HepG2 (cell line): ENCODE data around the gene NYAP2. TPM values are rescaled to one million over a fixed set of nuclear protein-coding genes. Genes with fewer than 3 reads are reported as not detected.

ENCODE experiments used
- ATAC-seq: fragments of 200-7000 bp; cut with Tn5 transposase; 3 replicates; pipeline ENCODE4 v1.9.1; 2020; ENCODE audit warnings: mild to moderate bottlenecking, moderate library complexity
- BruUV-seq: library from RNA; stranded (reverse); fragments of 400-500 nt; replicated peaks from 2 replicates; lab custom pipeline; 2021; lab: Mats Ljungman, UMichigan
- CTCF ChIA-PET: fragments of 300-600 bp; formaldehyde crosslinking; extraction: SDS; loops from one replicate; lab custom pipeline; 2021; ENCODE audit warnings: low total read pairs, inconsistent platforms, low intra/inter-chr PET ratio; lab: Yijun Ruan, JAX
- POLR2A ChIA-PET: fragments of 350-600 bp; sonication (Branson Sonifier 250); formaldehyde crosslinking; loops from one replicate; lab custom pipeline; 2020; ENCODE audit warnings: antibody characterized with exemption, inconsistent platforms; lab: Yijun Ruan, JAX
- DNase-seq: peaks from one replicate; pipeline ENCODE4 v3.0.0-alpha.2; 2015; ENCODE audit warnings: low spot score
- FAIRE-seq: peaks from 3 replicates; lab custom pipeline; 2011; peaks lifted over from hg19 to GRCh38; lab: Jason Lieb, UNC
- H2AFZ ChIP-seq: one replicate; pipeline ENCODE4 v1.6.1; 2011; ENCODE audit warnings: low read length, inconsistent platforms
- H3K27ac ChIP-seq: fragments of 300-600 bp; 3 replicates; pipeline ENCODE4 v1.8.0; 2011; ENCODE audit warnings: mixed run types, mild to moderate bottlenecking, mixed read lengths, low read length, inconsistent platforms; ENCODE audit not compliant: insufficient read depth; ENCODE audit errors: extremely low read length
- H3K27me3 ChIP-seq, 2 experiments: fragments of 200-600 bp in 1 of 2; 2 replicates in 1 of 2; 3 replicates in 1 of 2; pipeline versions ENCODE4 v1.6.0 to v1.8.0; 2011; ENCODE audit warnings: low read length in 2 of 2, mild to moderate bottlenecking in 2 of 2, moderate library complexity in 2 of 2, inconsistent platforms in 1 of 2; ENCODE audit not compliant: insufficient read depth in 2 of 2, control insufficient read depth in 1 of 2
- H3K36me3 ChIP-seq, 2 experiments: fragments of 200-600 bp in 1 of 2; replicated peaks in 1 of 2; 2 replicates in 1 of 2; 3 replicates in 1 of 2; pipeline versions ENCODE4 v1.5.1 to v1.8.0; 2011; ENCODE audit warnings: low read length in 2 of 2, inconsistent platforms in 1 of 2; ENCODE audit not compliant: insufficient read depth in 2 of 2, control insufficient read depth in 1 of 2
- H3K4me1 ChIP-seq: 2 replicates; pipeline ENCODE4 v1.5.1; 2012; ENCODE audit warnings: low read length, inconsistent platforms; ENCODE audit not compliant: insufficient read depth
- H3K4me2 ChIP-seq: 2 replicates; pipeline ENCODE4 v1.6.0; 2011; ENCODE audit warnings: low read depth, low read length, inconsistent platforms
- H3K4me3 ChIP-seq, 3 experiments: fragments of 200-600 bp in 1 of 3; sonication (generic), shearing (Covaris generic) in 1 of 3; replicated peaks in 1 of 3; 2 replicates each; pipeline ENCODE4 v1.5.1; 2011 to 2016; ENCODE audit warnings: low read length in 3 of 3, inconsistent platforms in 2 of 3, low read depth in 2 of 3, mild to moderate bottlenecking in 2 of 3, control low read depth in 1 of 3, mixed read lengths in 1 of 3; ENCODE audit not compliant: insufficient read depth in 1 of 3
- H3K79me2 ChIP-seq: one replicate; pipeline ENCODE4 v1.6.1; 2011; ENCODE audit warnings: low read length, inconsistent platforms; ENCODE audit not compliant: insufficient read depth
- H3K9ac ChIP-seq: 2 replicates; pipeline ENCODE4 v1.6.0; 2011; ENCODE audit warnings: mild to moderate bottlenecking, low read depth, low read length, inconsistent platforms; ENCODE audit not compliant: insufficient read depth
- H3K9me3 ChIP-seq: 2 replicates; pipeline ENCODE4 v1.5.1; 2012; ENCODE audit warnings: mild to moderate bottlenecking, low read length
- H4K20me1 ChIP-seq: 2 replicates; pipeline ENCODE4 v1.6.0; 2011; ENCODE audit warnings: inconsistent platforms, mild to moderate bottlenecking, low read length, moderate library complexity; ENCODE audit not compliant: insufficient read depth
- DR1 ChIP-seq: sonication (generic); formaldehyde crosslinking; IDR thresholded peaks from 2 replicates; pipeline ENCODE4 v1.8.0; 2021; ENCODE audit warnings: mild to moderate bottlenecking, missing genetic modification reagents, inconsistent platforms
- RCOR2 ChIP-seq: IDR thresholded peaks from 2 replicates; pipeline ENCODE4 v1.6.1; 2016; ENCODE audit warnings: missing biosample characterization, missing genetic modification reagents
- ZFP1 ChIP-seq: IDR thresholded peaks from 2 replicates; pipeline ENCODE4 v1.6.1; 2016
- ZFYVE20 ChIP-seq: sonication (generic); formaldehyde crosslinking; IDR thresholded peaks from 2 replicates; pipeline ENCODE4 v1.8.0; 2023; ENCODE audit warnings: low read depth, mild to moderate bottlenecking, moderate library complexity, missing genetic modification reagents, borderline replicate concordance
- ZNF441 ChIP-seq: sonication (generic); formaldehyde crosslinking; IDR thresholded peaks from 2 replicates; pipeline ENCODE4 v1.7.0; 2021; ENCODE audit warnings: missing genetic modification reagents, borderline replicate concordance
- WGBS: methylation state at CpG from one replicate; pipeline ENCODE4 v1.1.6; 2017; ENCODE audit warnings: low lambda C conversion rate; 5-methylcytosine and 5-hydroxymethylcytosine counted together
- in situ Hi-C: cut with HindIII; loops from 2 replicates; pipeline ENCODE4 v1.10.0; 2017; ENCODE audit warnings: low pct_unique_long_range_greater_than_20kb; ENCODE audit not compliant: extremely low pct_ligation_motif_present
- intact Hi-C: fragments of 100-400 bp; cut with micrococcal nuclease; formaldehyde crosslinking; loops from one replicate; pipeline ENCODE4 v1.10.0; 2022; ENCODE audit not compliant: unreplicated experiment
- polyA plus RNA-seq, 8 experiments: library from polyadenylated mRNA; depleted of rRNA in 3 of 8; stranded (reverse) in 7 of 8; unstranded in 1 of 8; fragments of >200 nt; fragmentation: Illumina TruSeq in 4 of 8; extraction: Trizol in 4 of 8; gene quantifications; 2 replicates each; pipeline versions ENCODE4 v1.2.1 to v1.2.3, GENCODE V29; 2011 to 2016; ENCODE audit warnings: low read depth in 4 of 8, missing spikeins in 1 of 8, mixed read lengths in 1 of 8; ENCODE audit not compliant: insufficient read depth in 1 of 8
- total RNA-seq, 5 experiments: library from RNA; depleted of rRNA; stranded (reverse); fragments of >200 nt; fragmentation: Illumina TruSeq; extraction: Trizol; gene quantifications; 2 replicates each; pipeline ENCODE4 v1.2.3, GENCODE V29; 2016; ENCODE audit warnings: low read depth in 1 of 5
- TF ChIP-seq, protein P1 (sequence below): sonication (generic); formaldehyde crosslinking; IDR thresholded peaks from 2 replicates; pipeline ENCODE4 v1.4.0; 2020; ENCODE audit warnings: mild to moderate bottlenecking, missing genetic modification reagents
- TF ChIP-seq, protein P2 (sequence below): sonication (generic); formaldehyde crosslinking; IDR thresholded peaks from 2 replicates; pipeline ENCODE4 v1.5.1; 2020; ENCODE audit warnings: missing genetic modification reagents, mild to moderate bottlenecking, borderline replicate concordance
- TF ChIP-seq, protein P3 (sequence below): sonication (generic); formaldehyde crosslinking; IDR thresholded peaks from 2 replicates; pipeline ENCODE4 v1.5.0; 2020; ENCODE audit warnings: mild to moderate bottlenecking, low read depth, missing genetic modification reagents, borderline replicate concordance
- TF ChIP-seq, protein P4 (sequence below): sonication (generic); formaldehyde crosslinking; IDR thresholded peaks from 2 replicates; pipeline ENCODE4 v1.8.1; 2023; ENCODE audit warnings: missing genetic modification reagents, mild to moderate bottlenecking, borderline replicate concordance

The NYAP2 gene
- total and polyA plus RNA-seq, 2 of the 13 experiments (the other 11 are each of a cell fraction or from before 2014, with no cell fraction given) = not detected

DNA sequence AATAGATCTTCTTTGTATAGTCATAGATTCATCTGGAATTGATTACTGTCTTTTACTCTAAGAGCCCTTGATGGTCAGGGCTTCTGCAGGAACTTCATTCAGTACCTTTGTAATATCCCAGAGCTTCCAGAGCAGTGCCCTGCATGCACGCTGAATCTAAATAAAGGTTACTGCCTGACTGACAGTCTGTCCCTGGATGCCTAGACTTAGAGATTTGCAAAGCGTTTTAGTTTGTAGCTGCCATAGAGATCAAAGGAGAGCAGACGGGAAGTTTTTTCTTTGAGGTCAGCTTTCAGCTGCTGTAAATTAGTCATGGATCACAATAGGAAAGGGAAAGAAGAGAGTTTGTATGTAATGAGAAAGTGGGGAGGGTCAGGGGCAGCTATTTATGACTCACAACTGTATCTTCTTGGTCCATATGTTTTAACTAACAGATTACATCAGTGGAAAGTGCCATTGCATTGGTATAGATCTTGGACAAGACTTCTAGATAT is 45.2 kb upstream of the NYAP2 start:
- FAIRE-seq (no peak), DNase-seq (peak; percentile 2), ATAC-seq (no peak)
- Histone ChIP-seq H3K27ac (no peak overlapping the region), H3K79me2 (no peaks in the 10 kb centered on the region), H3K4me1 (no peaks in the 10 kb centered on the region), H3K9me3 (peaks cover 13% of the 10 kb centered on the region; the same call in 1 of the 2 replicates), H3K4me2 (no peak overlapping the region), H3K9ac (no peak overlapping the region), H3K36me3 (no peaks in the 10 kb centered on the region), H3K4me3 (no peak overlapping the region), H2AFZ (no peak overlapping the region), H3K27me3 (no peaks in the 10 kb centered on the region), H4K20me1 (no peaks in the 10 kb centered on the region)
- BruUV-seq = no TSS peak
- WGBS = 1% methylated on average over 3 of the region's 3 CpGs
- ChIA-PET CTCF (no interaction called here), POLR2A (no interaction called here)
- TF ChIP-seq, protein P1, sequence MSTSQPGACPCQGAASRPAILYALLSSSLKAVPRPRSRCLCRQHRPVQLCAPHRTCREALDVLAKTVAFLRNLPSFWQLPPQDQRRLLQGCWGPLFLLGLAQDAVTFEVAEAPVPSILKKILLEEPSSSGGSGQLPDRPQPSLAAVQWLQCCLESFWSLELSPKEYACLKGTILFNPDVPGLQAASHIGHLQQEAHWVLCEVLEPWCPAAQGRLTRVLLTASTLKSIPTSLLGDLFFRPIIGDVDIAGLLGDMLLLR = no peak
- TF ChIP-seq ZNF441 (no peak), ZFP1 (CRISPR knock-in tag) (no peak), ZFYVE20 (CRISPR knock-in tag) (no peak), DR1 (CRISPR knock-in tag) (no peak), RCOR2 (no peak)
- TF ChIP-seq, protein P2, sequence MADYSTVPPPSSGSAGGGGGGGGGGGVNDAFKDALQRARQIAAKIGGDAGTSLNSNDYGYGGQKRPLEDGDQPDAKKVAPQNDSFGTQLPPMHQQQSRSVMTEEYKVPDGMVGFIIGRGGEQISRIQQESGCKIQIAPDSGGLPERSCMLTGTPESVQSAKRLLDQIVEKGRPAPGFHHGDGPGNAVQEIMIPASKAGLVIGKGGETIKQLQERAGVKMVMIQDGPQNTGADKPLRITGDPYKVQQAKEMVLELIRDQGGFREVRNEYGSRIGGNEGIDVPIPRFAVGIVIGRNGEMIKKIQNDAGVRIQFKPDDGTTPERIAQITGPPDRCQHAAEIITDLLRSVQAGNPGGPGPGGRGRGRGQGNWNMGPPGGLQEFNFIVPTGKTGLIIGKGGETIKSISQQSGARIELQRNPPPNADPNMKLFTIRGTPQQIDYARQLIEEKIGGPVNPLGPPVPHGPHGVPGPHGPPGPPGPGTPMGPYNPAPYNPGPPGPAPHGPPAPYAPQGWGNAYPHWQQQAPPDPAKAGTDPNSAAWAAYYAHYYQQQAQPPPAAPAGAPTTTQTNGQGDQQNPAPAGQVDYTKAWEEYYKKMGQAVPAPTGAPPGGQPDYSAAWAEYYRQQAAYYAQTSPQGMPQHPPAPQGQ (CRISPR knock-in tag) = no peak
- TF ChIP-seq, protein P3, sequence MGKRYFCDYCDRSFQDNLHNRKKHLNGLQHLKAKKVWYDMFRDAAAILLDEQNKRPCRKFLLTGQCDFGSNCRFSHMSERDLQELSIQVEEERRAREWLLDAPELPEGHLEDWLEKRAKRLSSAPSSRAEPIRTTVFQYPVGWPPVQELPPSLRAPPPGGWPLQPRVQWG (CRISPR knock-in tag) = no peak
- TF ChIP-seq, protein P4, sequence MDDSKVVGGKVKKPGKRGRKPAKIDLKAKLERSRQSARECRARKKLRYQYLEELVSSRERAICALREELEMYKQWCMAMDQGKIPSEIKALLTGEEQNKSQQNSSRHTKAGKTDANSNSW (CRISPR knock-in tag) = no peak
- in situ Hi-C loops (no loop called here), intact Hi-C loops (no loop called here)
